HG03558 (cell line): Measurements from ENCODE around the gene HOXC12.

ENCODE experiments used
- ATAC-seq: cut with Tn5 transposase; IDR thresholded peaks from one replicate; pipeline ENCODE4 v1.9.1; 2021; ENCODE audit warnings: moderate number of reproducible peaks; ENCODE audit not compliant: unreplicated experiment; ENCODE audit errors: extremely low read depth

The HOXC12 gene

DNA sequence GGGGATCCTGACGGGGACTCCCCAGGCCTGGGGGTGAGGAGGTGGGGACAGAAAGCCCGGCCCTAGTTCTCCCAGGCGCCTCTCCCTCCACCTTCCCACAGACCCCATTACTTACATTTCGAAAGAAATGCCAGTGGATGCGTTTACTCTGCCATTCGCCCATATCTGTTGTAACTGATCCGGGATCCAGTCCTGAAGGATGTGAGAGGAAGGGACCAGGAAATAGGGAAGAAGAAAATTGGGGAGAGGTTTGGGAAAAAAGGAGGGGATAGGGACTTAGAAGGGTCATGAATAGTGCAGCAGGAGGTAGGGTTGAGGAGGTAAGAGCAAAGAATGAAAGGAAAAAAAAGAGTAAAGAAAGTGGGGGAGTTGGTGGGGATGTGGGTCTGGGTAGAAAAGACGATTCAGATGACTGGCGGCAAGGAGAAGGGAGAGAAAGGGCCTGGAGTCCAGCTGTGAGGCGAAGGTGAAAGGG lies 1.1 kb downstream of the HOXC12 start:
- no peak for ATAC-seq

DNA sequence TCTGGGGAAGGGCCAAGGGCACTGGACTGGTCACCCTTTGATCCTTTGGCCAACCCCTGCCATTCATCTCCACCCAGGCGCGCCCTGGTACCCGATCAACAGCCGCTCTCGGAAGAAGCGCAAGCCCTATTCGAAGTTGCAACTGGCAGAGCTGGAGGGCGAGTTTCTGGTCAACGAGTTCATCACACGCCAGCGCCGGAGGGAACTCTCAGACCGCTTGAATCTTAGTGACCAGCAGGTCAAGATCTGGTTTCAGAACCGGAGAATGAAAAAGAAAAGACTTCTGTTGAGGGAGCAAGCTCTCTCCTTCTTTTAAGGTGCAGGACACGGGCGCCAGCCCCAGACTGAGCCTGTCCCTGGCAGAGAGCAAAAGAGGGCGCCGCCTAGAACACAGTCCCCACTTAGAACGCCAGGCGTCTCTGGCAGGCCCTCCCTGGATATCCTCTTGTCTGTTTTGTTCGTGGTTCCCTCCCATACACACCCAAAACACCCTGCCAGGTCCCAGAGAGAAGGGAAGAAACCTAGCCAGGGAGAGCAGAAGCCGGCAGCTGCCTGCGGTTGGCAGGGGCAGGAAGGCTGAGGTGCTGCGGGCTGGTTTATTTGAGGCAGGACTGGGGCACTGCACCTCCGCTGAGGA lies 1.7 kb downstream of the HOXC12 start:
- ATAC-seq = no peak

DNA sequence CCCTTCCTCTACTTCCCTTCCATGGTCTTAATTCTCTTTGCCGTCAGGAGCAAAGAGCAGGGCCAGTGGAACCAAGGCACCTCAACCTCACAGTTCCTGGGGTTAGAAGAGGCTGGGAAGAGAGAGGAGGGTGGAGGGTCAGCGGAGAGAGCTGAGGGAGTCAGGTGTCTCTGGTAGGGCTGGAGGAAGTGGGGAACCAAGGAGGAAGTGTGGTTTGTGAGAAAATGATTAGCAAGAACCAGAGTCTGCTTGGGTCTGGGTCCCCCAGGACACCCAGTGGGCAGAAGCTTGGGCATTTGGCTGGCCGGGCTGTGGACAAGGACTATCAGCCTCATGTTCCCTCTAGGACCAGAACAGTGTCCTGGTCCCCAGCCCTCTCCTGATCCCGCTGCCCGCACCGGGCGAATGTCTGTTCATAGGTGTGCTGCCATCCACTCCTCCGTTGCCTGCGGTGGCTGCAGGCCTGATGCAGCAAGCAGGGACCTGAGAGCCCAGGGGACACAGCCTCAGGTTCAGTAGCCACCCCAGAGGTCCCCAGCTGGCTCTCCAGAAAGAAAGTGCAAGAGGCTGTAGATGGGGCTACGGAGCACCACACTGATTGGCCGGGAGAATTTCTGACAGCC lies 2.3 kb downstream of the HOXC12 start:
- ATAC-seq = no peak

DNA sequence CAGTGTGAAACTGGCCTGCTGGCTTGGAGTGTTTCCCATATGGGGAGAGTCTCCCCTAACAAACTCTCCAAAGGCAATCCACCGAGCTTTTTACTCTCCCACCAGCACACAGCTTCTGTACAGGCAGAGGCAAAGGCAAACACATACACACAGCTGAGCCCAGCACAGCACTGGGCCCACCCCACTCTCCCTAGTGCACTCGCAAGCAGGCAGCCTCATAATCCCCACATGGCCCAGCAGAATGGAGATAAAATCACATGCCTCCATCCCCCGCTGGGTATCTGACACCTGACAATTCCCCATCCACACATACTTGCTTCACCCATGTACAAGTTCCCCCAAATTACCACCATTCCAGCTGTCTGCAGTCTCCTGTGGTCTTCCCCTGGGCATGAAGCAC lies 3.4 kb downstream of the HOXC12 start:
- ATAC-seq = no peak

DNA sequence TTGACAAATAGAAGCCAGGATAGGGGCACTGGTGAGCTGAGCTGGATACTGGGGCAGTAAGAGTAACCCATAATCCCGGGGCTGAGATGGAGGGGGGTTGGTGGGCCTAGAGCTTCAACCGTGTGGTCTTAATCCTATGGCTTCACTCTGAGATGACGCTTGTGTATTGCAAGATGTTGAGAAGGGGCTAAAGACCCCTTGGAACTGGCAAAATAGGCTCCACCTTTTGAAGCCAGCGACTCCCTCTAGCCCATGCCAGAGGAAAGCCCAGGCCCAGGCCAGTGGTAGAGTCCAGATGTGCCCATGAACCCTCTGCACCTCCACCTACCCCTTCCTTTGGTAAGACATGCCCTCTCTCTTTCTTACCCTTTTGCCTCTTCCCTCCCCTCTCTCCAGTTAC lies 4.6 kb downstream of the HOXC12 start:
- no peak for ATAC-seq

DNA sequence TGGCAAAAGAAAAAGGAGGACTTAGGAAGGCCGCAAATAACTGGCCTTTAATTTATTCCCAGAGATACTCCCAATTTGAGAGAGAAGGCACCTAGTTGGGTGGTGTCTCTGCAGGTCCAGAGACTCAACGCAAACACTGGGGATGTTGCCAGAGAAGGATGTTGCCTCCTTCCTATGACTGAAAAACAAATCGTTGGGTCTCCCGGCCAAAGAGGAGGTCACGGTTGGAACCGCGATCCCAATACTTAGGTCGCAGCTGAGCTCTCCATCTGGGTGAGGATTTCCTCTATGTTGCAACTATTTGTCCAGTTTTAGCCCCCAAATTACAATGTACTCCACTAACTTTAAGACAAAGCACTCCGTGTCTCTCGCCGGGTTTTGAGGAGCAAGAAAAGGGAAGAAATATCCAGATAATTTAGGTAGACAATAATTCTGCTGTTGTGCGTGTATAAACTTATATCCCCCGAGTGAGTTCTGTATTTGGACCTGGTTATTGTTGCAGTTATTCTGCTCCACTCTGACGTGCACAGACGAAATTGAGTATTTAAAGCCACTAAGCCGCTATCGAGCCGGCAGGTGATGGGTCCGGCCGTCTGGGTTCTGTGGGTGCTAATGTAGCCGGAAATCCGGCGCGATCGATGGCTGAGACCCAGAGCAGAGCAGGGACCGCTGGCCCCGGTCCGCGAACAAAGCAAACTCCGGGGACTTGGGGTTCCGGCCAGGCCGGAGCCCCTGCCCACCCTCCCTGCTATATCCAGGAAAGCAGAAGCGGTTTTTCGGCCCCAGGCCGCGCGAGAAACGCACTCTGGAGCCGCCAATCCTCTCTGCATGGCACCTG lies 5.7 kb downstream of the HOXC12 start:
- ATAC-seq = no peak

DNA sequence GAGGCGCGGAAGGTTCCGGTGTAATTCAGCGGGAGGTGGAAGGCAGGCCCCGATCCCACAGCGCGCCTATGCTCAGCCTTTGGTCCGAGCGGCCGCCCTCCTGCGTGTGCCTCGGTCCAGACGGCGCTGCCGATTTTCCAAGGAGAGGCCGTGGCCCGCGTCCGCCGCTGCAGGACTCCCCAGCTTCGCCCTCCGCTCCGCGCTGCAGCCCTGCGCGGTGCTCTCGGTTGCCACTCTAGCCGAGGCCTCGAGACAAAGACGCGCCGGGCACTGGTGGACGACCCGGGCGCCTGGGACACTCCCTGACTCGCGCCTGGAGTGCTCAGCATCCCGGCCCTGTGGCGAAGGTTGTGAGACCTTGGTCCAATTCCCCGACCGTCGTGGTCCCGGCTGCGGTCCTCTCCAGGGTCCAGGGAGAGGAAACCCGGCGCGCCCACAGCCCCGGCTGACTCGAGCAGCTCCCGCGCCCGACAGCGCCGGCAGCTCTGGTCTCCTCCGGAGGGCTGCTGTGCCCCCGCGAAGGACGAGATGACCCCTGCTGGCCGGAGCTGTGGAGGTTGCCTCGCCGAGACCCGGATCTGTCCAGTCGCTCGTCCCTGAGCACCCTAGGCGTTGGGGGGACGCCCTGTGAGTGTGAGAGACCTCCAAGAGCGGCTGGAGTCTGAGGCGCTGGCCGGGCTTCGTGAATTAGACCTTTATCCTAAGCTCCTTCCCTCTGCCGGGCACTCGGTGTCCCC lies 6.5 kb downstream of the HOXC12 start:
- ATAC-seq = no peak

DNA sequence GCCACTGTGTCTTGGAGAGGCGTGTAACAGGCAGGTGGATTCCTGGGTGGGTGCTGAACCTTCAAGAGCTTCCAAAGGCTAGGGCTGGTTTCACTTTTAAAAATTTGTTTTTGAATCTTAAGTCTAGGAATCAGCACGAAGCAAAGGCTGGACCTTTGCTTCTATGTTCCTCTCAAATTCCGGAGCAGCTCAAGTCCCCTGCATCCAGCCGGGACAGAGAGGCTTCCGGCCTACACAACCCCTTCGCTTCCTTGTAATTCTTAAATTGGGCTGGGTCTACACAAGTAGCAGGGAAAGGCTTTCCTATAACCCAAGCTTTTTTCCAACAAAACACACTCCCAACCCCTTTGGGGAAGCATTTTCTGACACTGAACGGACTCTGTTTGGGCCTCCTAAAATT lies 8.3 kb downstream of the HOXC12 start:
- no peak for ATAC-seq

DNA sequence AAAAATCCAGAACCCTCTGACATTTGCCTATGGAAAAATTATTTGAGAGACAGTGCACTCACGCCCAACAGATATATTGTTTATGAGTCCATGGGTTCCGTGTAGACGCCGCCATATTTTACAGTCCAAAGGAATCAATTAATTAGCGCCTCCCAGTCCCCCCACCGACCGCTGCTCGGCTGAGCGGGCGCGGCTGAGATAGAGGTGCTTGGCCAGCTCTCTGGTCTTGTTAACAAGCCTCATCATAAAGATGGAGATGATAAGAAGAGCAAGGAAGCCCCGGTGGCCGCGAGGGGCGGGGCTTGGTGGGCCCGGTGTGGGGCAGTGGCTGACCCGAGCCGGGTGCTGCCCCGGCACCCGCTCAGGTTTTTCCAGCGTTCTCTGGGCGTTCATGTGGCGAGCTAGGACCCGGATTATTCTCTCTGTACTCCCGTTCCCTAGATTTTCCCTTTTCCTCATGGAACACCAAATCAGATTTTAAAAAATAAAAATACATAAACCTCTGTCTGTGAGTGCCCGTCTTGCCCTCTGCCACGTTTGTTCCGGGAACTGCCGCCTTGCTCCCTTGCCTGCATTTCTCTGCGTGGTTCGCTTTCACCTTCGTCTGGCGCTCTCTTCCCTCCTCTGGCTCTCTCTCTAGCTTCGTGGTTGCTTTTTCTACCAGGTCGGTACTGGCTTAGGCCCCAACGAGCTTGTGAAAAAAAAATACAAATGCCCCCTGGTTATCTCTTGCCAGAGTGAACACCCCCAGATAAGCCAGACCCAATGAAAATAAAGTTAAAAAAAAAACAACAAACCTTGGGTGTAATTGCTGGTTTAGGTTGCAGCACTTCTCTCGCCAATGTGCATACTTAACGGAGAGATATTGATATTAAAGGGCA lies 9.0 kb downstream of the HOXC12 start:
- no peak for ATAC-seq

DNA sequence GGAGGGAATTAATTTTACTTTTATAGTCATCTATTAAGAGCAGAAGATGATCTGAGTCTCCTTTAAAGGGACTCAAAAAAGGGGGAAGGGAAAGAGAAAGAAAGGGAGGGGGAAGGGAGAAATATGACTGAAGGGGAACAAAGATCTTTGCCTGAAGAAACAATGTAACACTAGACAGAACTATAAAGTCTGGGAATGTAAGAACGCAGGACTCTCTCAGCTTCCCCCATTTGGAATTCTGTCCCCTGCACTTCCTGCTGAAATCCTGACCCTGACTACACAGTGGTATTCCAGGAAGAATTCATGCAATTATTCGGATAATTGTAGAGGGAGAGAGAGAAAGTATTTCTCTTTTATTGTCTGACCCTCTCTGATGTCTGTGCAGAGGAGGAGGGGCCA lies 9.6 kb downstream of the HOXC12 start:
- ATAC-seq = no peak

DNA sequence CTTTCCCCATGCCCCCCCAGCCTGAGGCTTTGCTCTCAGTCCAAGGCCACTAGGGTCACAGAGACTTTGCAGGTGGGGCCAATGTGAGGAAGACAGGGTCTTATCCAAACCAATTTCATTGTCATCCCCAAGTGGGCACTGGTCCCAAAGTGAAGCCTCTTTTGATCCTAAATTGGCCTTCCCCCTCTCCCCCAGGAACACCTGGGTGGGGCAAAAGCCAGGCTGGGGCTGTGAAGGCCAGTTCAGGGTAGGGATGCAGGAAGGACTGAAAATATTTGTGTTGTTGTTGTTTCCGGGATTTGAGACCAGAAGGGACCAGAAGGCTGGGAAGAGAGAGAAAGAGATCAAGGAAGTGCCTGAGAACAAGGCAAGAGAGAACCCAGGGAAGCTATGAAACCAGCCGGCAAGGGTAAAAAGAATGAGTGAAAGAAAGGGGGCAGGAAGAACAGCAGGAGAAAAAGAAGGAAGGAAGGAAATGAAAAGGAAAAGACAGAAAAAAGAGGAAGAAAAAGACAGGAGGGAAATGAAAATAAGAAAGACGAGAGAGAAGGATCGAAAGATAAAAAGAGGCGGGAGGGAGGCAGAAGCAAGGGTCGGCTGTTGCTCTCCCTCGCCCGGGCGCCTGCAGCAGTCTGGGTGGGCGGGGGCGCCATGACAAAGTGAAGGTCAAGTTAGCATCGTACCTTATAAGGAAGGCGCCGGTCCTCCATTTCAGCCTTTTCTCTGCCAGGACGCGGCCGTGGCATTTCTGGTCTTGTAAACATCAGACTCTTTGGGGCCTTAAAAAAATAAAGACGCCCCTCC lies 10.8 kb downstream of the HOXC12 start:
- no peak for ATAC-seq

DNA sequence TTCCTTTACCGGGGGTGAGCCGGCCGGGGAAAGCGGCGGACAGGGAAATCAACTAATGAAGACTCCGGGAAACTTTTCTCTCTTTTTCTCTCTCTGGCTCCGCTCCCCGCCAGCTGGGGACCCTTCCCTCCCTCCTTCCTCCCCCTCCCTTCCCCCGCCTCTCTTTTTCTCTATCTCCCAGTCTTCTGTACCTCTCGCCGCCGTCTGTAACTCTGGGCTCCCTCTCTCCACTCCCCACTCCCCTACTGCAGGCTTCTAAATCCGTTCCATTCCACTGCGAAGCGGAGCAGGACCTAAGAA lies 11.3 kb downstream of the HOXC12 start:
- ATAC-seq = no peak

DNA sequence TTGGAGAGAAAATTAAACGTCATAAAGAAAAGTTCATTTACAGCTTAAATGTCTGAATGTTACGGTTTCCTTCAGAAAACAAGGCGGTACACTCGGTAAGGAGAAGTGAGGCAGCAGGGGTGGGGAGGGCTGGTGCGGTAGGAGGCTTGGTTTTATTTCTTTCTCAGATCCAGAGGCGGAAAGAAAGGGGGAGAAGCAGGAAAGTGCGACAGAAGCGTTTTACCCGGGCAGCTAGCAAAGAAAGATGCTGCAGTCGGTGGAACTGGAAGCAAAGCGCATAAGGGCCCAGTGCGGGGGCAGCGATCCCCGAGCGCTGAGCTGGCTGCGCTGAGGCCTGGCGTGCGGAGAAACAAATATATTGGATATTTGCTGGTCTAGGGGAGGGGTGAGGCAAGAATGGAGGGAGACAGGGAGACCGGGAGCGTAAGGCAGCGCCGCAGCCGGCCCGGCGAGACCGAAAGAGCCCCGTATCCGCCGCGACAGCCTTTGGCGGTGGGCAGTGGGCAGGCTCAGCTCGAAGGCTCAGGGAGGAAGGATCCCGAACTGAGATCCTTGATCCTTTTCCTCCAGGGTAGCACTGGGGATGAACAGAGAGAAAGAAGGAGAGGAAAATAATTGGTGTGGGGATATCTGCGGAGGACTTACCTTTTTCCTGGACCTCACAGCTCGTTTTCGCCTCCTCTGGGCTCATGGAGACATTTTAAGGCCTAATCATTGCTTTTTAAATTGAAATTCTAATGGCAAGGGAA lies 11.9 kb downstream of the HOXC12 start:
- no peak for ATAC-seq

DNA sequence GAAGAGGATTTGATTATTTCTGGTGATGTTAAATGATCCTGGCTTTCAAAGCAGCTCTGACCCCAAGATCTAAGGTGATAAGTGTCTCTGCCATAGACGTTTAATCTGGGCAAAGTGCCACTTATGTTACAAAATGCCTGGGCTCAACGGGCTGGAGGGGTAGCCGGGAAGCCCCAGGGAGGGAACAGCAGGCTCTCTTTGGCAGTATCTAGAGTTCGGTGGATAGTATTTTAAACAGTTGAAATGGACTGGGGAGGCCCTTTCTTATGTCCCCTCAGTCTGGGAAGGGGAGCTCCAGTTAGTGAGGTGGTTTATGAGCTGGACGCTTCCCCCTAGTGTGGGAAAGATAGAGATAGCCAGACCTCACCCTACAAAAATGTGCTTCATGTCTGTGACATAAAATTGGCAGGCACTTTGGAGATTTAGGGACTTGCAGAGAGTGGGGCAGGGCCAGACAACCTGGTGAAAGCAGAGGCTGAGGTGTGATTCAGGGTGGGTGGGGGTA lies 12.8 kb downstream of the HOXC12 start:
- ATAC-seq = no peak

DNA sequence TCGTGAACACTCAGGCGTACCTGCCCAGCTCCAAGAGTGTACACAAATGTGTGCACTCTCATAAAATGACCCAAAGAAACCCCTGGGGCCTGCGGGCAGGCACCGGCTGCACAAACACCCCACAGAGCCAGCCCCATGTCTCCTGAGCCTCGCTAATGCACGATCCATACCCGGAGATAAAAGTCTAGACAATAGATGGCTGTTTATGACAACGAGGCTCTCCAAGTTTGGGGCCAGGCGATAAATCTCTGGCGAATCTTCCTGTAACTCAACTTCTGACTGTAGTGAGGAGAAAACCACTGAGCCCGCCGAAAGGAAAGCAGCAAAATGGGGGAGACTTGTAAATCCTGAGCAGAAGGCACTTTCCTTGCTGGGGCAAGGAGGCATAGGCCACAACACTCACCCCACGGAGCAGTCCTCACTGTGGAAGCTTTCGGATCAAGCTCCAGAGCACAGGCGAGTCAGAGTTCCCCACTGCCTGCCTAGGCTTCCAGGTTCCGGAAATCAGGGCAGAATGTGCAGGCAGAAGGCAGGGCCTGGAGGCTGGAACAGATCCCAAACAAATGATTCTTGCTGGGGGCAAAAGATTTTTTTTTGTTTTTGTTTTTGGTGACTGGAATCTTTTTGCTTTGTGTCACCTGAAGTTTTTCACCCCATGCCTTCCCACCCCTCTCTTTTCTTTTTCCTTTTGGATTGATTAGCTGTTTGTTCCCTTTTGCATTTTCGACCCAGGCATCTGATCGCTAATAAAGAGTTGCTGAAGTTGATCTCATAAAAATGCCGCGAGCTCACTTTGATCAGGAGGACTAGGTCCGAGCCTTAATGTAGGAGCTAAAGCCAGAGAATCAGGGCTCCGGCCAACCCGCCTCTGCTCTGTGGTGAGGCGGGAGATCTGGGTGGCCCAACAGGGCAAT lies 13.8 kb downstream of the HOXC12 start:
- no peak for ATAC-seq

DNA sequence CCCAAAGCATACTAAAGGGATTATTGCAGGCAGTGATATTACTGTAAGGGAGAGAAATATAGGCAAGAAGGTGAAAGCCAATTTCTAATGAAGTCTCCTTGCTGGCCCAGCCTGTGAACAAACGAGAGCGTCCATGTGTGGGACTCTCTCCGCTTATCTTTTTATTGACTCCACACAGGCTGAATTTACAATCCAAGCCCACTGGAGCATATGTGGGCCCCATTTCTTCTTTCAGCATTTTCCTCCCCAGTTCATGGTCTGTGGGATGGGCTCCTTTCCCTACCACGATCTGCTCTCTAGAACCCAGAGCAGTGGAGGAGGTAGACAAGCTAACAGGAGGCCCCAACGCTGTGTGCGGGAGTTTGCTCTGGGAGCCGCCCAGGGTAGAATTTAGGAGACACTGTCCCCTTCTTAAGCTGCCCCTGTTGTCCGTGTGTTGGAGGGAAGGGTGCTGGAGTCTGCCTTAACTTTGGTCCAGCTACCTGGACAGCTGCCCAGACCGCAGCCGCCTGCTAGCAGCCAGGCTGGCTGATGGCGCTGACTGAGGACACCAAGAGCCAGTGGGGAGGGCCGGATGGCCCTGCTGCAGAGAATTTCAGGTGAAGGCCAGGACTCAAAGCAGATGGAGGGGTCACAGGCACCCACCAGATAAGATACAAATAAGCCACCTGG lies 15.0 kb downstream of the HOXC12 start:
- ATAC-seq = no peak

DNA sequence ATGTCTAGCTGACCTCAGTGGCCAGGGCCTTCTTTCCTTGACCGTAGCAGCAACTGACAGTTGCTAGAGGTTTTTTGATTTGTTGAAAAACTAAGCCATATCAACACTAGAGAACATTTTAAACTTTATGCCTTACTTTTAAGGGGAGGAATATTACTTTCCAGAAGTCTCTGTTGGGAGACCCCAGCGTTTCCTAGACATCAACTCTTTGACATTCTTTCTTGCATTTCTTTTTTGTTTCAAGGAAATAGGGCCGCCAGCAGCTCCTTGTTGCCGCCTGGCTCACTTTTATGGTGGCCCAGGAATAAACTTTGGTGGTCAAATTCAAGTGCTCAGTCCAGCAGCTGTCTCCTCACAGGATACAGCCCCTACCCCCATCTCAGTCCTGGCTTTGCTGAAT lies 15.7 kb downstream of the HOXC12 start:
- ATAC-seq = no peak
